MM.1S (cell line): ENCODE data around the gene RASAL1.

Experiments
- DNase-seq: peaks from one replicate; pipeline ENCODE4 v3.0.0-alpha.2; 2015
- H2AFZ ChIP-seq: fragments of 300-600 bp; sonication (generic); 2 replicates; pipeline ENCODE4 v1.6.0; 2016; ENCODE audit warnings: antibody characterized with exemption, low read length
- H3F3A ChIP-seq: fragments of 300-600 bp; sonication (generic); 2 replicates; pipeline ENCODE4 v1.6.1; 2016; ENCODE audit warnings: mild to moderate bottlenecking, antibody characterized with exemption, low read length, moderate library complexity, mixed read lengths; ENCODE audit not compliant: insufficient read depth
- H3K27ac ChIP-seq: fragments of 300-600 bp; sonication (generic); 2 replicates; pipeline ENCODE4 v1.5.1; 2016; ENCODE audit warnings: mild to moderate bottlenecking, low read length
- H3K27me3 ChIP-seq: fragments of 300-600 bp; sonication (generic); replicated peaks from 2 replicates; pipeline ENCODE4 v1.6.0; 2016; ENCODE audit warnings: low read length; ENCODE audit not compliant: insufficient read depth
- H3K36me3 ChIP-seq: fragments of 300-600 bp; sonication (generic); replicated peaks from 2 replicates; pipeline ENCODE4 v1.6.1; 2016; ENCODE audit warnings: mild to moderate bottlenecking, low read length, mixed read lengths; ENCODE audit not compliant: insufficient read depth
- H3K4me1 ChIP-seq: fragments of 300-600 bp; sonication (generic); 2 replicates; pipeline ENCODE4 v1.6.1; 2016; ENCODE audit warnings: low read length, mixed read lengths
- H3K4me2 ChIP-seq: fragments of 300-600 bp; sonication (generic); 2 replicates; pipeline ENCODE4 v1.6.0; 2016; ENCODE audit warnings: low read depth, low read length
- H3K4me3 ChIP-seq: fragments of 300-600 bp; sonication (generic); 2 replicates; pipeline ENCODE4 v1.5.1; 2016; ENCODE audit warnings: low read length, mixed read lengths
- H3K79me2 ChIP-seq: fragments of 300-600 bp; sonication (generic); 2 replicates; pipeline ENCODE4 v1.6.1; 2016; ENCODE audit warnings: mixed run types, low read length, mixed read lengths
- H3K9ac ChIP-seq: fragments of 300-600 bp; sonication (generic); 2 replicates; pipeline ENCODE4 v1.6.1; 2016; ENCODE audit warnings: low read length, mixed read lengths
- H3K9me2 ChIP-seq: fragments of 300-600 bp; sonication (generic); replicated peaks from 2 replicates; pipeline ENCODE4 v1.6.1; 2016; ENCODE audit warnings: mild to moderate bottlenecking, low read length, mixed read lengths; ENCODE audit not compliant: insufficient read depth
- H3K9me3 ChIP-seq: fragments of 300-600 bp; sonication (generic); replicated peaks from 2 replicates; pipeline ENCODE4 v1.6.1; 2016; ENCODE audit warnings: mild to moderate bottlenecking, low read length, mixed read lengths; ENCODE audit not compliant: insufficient read depth
- H4K20me1 ChIP-seq: fragments of 300-600 bp; sonication (generic); 2 replicates; pipeline ENCODE4 v1.6.1; 2016; ENCODE audit warnings: mild to moderate bottlenecking, low read length, moderate library complexity, mixed read lengths; ENCODE audit not compliant: insufficient read depth
- EZH2 ChIP-seq: fragments of 300-600 bp; sonication (generic); optimal IDR thresholded peaks from 2 replicates; pipeline ENCODE3; 2017; ENCODE audit warnings: low read depth, mild to moderate bottlenecking, antibody characterized with exemption, low read length, mixed read lengths
- EZH2phosphoT487 ChIP-seq: fragments of 300-600 bp; sonication (generic); IDR thresholded peaks from 2 replicates; pipeline ENCODE4 v1.6.1; 2018; ENCODE audit warnings: antibody characterized with exemption, low read length
- TF ChIP-seq, protein P1 (sequence below): fragments of 300-600 bp; sonication (generic); IDR thresholded peaks from 2 replicates; pipeline ENCODE4 v1.5.1; 2016; ENCODE audit warnings: antibody characterized with exemption, low read length, mixed read lengths

The RASAL1 gene

DNA sequence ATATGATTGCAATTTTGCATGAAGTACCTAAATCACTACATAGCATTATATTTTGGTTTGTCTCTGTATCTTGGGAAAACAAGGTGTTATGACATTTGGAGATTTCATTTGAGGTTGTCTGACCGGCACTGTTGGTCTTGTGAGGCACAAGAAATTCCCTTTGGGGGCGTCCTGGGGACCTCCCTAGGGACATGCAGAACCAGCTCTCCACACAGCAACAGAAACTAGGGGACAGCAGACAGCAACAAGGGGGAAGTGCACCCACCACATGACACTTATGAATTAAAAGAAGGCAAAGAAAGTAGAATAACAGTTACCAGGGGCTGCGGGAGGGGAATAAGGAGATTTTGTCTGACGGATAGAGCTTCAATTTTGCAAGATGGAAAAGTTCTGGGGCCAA, 35.4 kb upstream of the RASAL1 start:
- Histone ChIP-seq H3K4me3 (no peak overlapping the region), H3K4me1 (no peaks in the 10 kb centered on the region; the same call in 1 of the 2 replicates), H3K36me3 (no peaks in the 10 kb centered on the region), H3F3A (no peaks in the 10 kb centered on the region), H4K20me1 (no peaks in the 10 kb centered on the region), H3K9me2 (no peaks in the 10 kb centered on the region), H3K27me3 (no peaks in the 10 kb centered on the region), H3K9ac (no peak overlapping the region), H3K4me2 (no peak overlapping the region), H3K27ac (no peak overlapping the region), H2AFZ (no peak overlapping the region), H3K79me2 (no peaks in the 10 kb centered on the region), H3K9me3 (no peaks in the 10 kb centered on the region)
- no peak for DNase-seq
- TF ChIP-seq EZH2: no peak
- no peak for TF ChIP-seq EZH2phosphoT487
- TF ChIP-seq, protein P1, sequence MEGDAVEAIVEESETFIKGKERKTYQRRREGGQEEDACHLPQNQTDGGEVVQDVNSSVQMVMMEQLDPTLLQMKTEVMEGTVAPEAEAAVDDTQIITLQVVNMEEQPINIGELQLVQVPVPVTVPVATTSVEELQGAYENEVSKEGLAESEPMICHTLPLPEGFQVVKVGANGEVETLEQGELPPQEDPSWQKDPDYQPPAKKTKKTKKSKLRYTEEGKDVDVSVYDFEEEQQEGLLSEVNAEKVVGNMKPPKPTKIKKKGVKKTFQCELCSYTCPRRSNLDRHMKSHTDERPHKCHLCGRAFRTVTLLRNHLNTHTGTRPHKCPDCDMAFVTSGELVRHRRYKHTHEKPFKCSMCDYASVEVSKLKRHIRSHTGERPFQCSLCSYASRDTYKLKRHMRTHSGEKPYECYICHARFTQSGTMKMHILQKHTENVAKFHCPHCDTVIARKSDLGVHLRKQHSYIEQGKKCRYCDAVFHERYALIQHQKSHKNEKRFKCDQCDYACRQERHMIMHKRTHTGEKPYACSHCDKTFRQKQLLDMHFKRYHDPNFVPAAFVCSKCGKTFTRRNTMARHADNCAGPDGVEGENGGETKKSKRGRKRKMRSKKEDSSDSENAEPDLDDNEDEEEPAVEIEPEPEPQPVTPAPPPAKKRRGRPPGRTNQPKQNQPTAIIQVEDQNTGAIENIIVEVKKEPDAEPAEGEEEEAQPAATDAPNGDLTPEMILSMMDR: no peak

DNA sequence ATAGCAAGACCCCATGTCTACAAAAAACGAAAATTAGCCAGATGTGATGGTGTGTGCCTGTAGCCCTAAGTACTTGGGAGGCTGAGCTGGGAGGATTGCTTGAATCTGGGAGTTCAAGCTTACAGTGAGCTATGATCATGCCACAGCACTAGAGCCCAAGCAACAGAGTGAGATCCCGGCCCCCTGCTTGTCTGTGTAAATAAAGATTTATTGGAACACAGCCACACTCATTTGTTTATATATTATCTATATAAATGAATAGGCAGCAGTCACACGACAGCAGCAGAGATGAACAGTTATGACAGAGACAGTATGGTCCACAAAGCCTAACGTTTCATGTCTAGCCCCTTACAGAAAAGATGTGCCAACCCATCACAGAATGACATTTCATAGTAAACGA, 34.9 kb upstream of the RASAL1 start:
- H3K9me3 ChIP-seq: no peaks in the 10 kb centered on the region
- H4K20me1 ChIP-seq: no peaks in the 10 kb centered on the region
- no peaks in the 10 kb centered on the region; the same call in 1 of the 2 replicates for H3K4me1 ChIP-seq
- H3K27ac ChIP-seq: no peak overlapping the region
- H3K9ac ChIP-seq: no peak overlapping the region
- no peaks in the 10 kb centered on the region for H3K36me3 ChIP-seq
- no peaks in the 10 kb centered on the region for H3K27me3 ChIP-seq
- H3K9me2 ChIP-seq: no peaks in the 10 kb centered on the region
- TF ChIP-seq EZH2: no peak
- TF ChIP-seq, protein P1: no peak
- TF ChIP-seq EZH2phosphoT487: no peak
- no peak overlapping the region for H3K4me3 ChIP-seq
- no peak overlapping the region for H2AFZ ChIP-seq
- no peak for DNase-seq
- H3F3A ChIP-seq: no peaks in the 10 kb centered on the region
- H3K79me2 ChIP-seq: no peaks in the 10 kb centered on the region
- H3K4me2 ChIP-seq: no peak overlapping the region

DNA sequence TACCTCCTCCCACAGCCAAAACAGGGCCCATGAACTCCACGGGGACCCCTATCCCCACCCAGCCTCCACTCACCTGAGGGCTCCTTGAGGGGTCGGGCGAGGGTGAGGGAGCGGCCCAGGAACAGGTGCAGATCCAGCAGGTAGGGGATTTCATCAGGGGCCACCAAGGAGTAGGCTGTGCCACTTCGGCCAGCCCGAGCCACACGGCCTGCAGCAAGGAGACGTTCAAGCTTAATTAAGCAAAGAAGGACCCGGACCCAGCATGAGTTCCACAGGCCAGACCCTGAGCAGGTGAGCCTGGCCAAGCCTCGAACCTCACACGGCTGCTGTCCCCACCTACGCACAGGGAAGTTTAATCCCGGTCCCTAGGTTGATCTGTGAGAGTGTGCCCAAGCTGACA, 34.1 kb upstream of the RASAL1 start:
- Histone ChIP-seq H2AFZ (no peak overlapping the region), H3K36me3 (no peaks in the 10 kb centered on the region), H3K4me1 (no peaks in the 10 kb centered on the region; the same call in 1 of the 2 replicates), H4K20me1 (no peaks in the 10 kb centered on the region), H3F3A (no peaks in the 10 kb centered on the region), H3K79me2 (no peaks in the 10 kb centered on the region), H3K27ac (no peak overlapping the region), H3K9ac (no peak overlapping the region), H3K27me3 (no peaks in the 10 kb centered on the region), H3K9me2 (no peaks in the 10 kb centered on the region), H3K4me3 (no peak overlapping the region), H3K4me2 (no peak overlapping the region), H3K9me3 (no peaks in the 10 kb centered on the region)
- no peak for TF ChIP-seq EZH2phosphoT487
- TF ChIP-seq, protein P1: no peak
- TF ChIP-seq EZH2: no peak
- DNase-seq: no peak

DNA sequence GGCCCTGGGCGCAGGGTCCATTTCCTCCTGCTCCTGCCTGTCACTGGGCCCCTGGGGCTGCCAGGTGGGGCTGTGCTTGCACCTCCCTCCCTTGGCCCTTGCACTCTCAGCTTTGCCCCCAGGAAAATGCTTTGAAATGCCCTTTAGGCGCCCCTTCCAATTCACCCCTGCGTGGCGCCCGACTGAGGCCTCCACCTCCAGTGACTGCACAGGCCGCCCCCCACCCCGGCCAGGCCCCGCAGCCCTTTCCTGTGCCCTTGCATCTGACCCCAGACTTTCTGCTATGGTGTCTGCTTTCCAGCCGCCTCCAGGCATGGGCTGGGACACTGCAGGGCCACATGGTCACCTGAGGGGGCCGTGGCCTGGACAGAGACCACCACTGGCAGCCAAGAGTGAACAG, 32.3 kb upstream of the RASAL1 start:
- no peak overlapping the region for H3K27ac ChIP-seq
- H3K9me3 ChIP-seq: no peaks in the 10 kb centered on the region
- H3K79me2 ChIP-seq: no peaks in the 10 kb centered on the region
- H2AFZ ChIP-seq: no peak overlapping the region
- TF ChIP-seq EZH2phosphoT487 (no peak), EZH2 (no peak)
- TF ChIP-seq, protein P1: no peak
- H3K4me1 ChIP-seq: no peaks in the 10 kb centered on the region; the same call in 1 of the 2 replicates
- no peak for DNase-seq
- H3K9ac ChIP-seq: no peak overlapping the region
- no peaks in the 10 kb centered on the region for H3K27me3 ChIP-seq
- no peaks in the 10 kb centered on the region for H3K36me3 ChIP-seq
- H3F3A ChIP-seq: no peaks in the 10 kb centered on the region
- no peaks in the 10 kb centered on the region for H4K20me1 ChIP-seq
- H3K4me3 ChIP-seq: no peak overlapping the region
- no peaks in the 10 kb centered on the region for H3K9me2 ChIP-seq
- no peak overlapping the region for H3K4me2 ChIP-seq
